ENCODE data around the gene NUMA1. TPM values are rescaled to one million over a fixed set of nuclear protein-coding genes. Genes with fewer than 3 reads are reported as not detected.

NUMA1 gene
- 67.5 and 71.5 TPM in 2 replicates for total RNA-seq (2014; rRNA removed; shearing (Covaris generic))

GRCh38 chr11:72080326-72081183 lies at the start of gene NUMA1, which contains the start of gene LRRC51:
TSS of gene NUMA1 (minus strand) at chr11:72080542. CDS start at chr11:72035943, 44,599 bp downstream.
TSS of gene LRRC51 (plus strand) at chr11:72080850. CDS start at chr11:72089084, 8,234 bp downstream.
- DNase-seq (ENCODE audit: low spot score) = peak; percentile 100

DNA sequence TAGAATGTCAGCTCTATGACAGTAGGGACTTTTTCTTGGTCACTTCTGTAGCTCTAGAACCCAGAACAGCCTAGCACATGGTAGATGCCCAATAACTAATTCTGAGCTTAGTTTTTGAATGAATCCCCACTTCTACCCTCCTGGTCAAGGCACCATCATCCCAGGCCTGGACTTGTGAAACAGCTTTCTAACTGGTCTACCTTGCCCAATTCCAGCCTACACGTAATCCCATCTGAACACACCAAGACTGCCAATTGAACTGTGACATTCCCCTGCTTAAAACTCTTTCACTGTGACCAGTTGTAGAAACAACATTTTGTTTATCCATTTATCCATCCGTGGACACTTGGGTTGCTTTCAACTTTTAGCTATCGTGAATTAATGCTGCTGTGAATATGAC lies 49.0 kb upstream of the NUMA1 start:
- no peak for DNase-seq (ENCODE audit: low spot score)

DNA sequence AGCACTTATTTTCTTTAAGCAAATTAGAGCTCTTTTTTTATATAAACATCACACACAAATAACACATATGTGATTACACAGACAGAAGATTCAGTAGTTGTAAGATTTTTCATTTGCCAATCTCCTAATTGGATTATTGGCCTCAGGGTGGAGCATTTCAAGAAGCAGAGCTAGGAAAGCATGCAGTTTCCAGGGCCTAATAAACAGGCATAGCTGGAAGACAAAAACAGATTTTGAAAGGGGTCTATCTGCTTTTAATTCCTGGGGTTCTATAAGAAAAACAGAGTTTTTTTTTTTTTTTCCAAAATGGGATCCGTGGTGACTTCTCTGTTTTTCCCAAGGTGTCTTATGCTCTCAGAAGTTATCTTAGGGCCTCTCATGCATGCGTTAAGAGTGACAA lies 47.6 kb upstream of the NUMA1 start:
- no peak for DNase-seq (ENCODE audit: low spot score)

DNA sequence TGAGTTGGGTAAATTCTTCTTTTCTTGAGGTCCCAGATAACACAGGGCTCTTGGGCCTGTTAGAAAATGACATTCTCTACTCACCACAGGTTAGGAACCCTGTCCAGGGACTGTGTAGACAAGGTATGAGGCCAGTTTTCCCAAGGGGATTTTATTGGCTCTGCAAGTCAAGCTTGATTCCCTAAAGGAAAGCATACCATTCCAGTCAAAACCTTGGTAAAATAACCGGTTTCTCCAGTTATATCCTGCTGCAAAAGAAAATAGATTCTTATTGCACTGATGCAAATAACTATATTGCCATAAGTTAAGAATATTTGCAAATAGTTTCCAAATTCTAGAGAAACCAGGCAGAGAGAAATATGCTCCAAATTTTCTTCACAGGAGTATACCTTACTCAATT lies 45.6 kb upstream of the NUMA1 start:
- no peak for DNase-seq (ENCODE audit: low spot score)

DNA sequence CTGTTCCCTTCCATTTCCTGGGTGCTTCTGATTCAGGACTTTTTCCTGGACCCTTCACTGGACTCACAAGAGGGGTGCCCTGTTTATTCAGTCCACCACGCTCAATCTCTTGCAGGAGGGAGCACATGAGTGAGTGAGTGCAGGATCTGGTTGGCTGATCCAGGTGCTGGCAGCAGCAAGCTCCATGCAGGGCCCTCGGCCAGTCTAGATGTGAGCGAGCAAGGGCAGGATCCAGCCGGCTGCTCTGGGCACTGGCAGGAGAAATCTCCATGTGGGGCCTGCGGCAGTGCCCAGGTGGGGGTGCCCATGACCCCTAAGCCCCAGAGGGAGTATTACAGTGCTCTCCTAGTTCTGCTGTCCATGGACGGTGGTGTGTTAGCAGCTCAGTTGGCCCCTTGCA lies 43.7 kb upstream of the NUMA1 start:
- no peak for DNase-seq (ENCODE audit: low spot score)

DNA sequence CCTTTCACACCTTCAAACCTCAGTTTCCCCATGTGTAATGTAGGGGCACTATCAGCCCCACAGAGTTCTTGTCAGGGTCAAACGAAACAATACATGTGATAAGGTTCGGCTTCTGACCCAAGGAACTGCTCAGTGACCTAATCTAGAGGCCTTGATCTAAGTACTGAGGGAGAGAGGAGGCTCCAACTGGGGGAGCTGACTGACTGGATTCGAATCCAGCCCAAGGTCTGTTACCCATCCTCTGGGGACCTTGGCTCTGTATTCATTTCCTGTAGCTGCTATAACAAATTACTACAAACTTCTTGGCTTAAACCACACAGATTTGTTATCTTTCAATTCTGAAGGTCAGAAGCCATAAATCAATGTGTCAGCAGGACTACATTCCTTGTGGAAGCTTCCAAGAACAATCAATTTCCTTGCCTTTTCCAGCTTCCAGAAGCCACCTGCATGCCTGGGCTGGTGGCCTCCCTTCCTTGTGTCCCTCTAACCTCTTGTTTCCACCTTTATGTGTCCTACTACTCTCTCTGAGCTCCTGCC lies 42.8 kb upstream of the NUMA1 start:
- no peak for DNase-seq (ENCODE audit: low spot score)

- no peak for DNase-seq (ENCODE audit: low spot score)
Measured at GRCh38 chr11:72122607-72123006, 42.3 kb upstream of the NUMA1 start.

GRCh38 chr11:72120930-72121329 lies 40.6 kb upstream of the NUMA1 start:
- DNase-seq (ENCODE audit: low spot score) = no peak

GRCh38 chr11:72119198-72119597 lies 38.9 kb upstream of the NUMA1 start:
- no peak for DNase-seq (ENCODE audit: low spot score)

DNA sequence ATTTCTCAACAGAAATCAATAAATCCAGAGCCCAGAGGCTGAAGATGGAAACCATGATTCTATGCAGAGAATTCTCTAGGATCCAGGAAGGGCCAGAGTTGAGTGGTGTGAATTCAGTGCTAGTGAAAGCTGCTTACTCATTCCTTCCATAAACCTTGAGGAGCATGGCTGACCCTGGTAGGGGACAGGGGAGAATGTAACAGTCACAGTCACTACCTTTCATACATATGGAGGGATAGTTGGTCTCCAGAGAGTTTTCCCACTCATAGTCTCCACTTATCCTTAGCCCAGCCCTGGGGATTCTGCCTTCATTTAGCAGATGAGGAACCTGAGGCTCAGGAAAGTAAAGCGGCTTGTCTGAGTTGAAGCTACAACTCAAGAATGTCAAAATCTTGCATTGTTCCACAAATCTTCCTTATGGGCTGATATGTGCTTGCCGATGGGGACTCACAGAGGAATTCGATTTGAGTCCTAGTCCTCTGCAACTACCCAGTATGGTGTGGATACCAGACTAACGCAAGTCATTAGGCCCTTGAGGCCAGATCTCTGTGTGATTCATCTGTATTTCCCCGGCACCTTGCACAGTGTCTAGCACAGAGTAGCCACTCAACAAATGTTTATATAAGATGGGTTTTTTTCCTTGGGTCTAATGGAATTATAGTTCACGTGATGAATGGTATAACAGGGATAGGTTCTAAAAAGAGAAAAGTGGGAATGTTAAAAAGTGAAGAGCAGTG lies 35.8 kb upstream of the NUMA1 start:
- no peak for DNase-seq (ENCODE audit: low spot score)

DNA sequence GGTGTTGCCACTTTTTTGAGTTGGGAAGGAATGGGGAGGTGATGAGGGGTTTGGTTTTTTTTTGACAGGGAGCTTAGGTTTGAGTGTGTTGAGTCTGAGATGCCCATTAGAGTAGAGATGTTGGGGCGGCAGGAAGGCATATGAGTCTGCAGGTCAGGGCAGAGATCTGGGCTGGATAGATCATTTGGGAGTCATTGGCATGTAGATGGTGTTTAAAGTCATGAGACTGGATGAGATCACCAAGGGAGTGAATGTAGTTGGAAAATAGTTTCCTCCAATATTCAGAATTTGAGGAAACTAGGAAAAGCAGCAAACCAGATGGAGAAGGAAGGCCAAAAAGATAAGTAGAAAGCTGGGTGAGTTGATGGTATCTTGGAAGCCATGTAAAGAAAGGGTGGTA lies 34.2 kb upstream of the NUMA1 start:
- DNase-seq (ENCODE audit: low spot score) = no peak

DNA sequence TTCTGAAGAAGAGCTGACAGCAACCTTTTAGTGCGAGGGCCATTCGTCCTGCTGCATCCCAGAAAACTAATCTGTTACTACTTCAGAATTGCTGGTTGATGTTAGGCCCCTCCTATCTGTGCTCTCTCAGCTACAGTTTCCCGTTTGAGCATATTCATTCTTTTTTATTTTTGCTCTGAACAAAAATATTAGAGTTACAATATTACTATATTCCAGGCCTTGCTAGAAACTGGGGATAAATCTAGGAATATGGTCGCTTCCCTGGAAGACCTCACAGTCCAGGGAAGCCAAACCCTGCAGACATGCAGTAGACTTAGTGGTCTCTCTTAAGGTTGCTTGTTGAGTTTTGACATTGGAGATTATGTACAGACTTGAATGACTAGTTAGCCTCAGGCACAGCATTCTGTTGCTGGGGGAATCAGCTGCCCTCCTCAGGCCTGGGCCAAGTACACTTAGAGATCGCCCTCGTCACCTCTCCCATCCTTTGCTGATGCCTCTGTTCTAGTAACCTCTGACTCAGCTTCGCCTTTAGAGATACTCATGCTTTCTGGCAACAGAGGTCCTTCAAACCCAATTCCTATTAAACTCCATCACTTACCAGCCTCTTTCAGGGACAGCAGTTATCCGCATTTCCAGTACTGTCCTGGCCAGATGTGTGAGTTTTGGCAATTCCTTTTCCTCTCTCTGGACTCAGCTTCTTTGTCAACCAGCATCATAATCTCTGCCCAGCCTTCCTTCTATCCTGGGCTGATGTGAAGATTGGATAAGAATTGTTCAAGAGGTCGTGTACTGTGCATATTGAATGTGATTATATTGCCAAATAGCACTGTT lies 32.9 kb upstream of the NUMA1 start:
- no peak for DNase-seq (ENCODE audit: low spot score)

DNA sequence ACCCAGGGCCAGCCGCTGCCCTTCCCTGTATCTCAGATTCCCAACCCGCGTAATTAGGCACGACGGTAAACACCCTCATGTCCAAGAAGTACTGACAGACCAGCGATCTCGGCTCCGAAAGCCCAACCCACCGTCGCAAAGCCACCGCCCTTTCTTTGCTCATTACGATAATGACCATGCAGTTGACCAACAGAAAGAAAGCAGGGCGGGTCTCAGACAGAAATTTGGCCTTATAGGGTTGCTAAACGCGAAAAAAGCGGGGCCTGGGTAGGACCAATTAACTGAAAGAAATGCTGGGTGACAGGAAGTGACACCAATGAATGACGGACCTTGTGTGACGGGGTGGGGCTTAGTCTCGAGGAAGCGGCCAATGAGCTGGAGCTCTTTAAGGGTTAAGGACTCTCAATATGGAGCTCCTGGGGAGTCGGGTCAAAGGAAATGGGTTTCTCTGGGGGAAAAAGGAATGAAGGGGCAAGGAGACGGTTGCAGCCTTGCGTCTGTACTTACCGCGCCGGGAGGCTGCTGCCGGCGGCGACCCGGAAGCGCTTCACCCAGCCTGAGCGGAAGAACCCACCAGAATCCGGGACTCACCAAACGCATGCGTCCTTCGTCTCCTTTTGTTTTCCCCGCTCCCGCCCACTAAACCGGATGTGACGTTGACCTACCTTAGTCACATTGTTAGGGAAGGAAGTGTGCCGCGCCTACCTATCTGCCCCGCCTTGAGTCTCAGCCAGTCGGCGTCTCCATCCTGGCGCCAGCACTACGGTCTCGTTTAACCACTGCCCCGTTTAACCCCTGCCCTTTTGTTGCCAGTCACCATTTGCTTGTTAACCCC lies 32.0 kb upstream of the NUMA1 start, which contains the start of gene ANAPC15:
TSS of gene ANAPC15 (minus strand) at position 553 of the 835 bp plus-strand sequence. CDS start 1,419 bp downstream, outside the sequence.
- peak; percentile 99 for DNase-seq (ENCODE audit: low spot score)

- no peak for DNase-seq (ENCODE audit: low spot score)
Measured at GRCh38 chr11:72111300-72112142, 31.2 kb upstream of the NUMA1 start.

- DNase-seq (ENCODE audit: low spot score) = no peak
Measured at GRCh38 chr11:72105888-72106287, 25.5 kb upstream of the NUMA1 start, which contains the start of gene TOMT. TSS of gene TOMT (plus strand) at chr11:72105924. CDS start at chr11:72105952, 28 bp downstream.

DNA sequence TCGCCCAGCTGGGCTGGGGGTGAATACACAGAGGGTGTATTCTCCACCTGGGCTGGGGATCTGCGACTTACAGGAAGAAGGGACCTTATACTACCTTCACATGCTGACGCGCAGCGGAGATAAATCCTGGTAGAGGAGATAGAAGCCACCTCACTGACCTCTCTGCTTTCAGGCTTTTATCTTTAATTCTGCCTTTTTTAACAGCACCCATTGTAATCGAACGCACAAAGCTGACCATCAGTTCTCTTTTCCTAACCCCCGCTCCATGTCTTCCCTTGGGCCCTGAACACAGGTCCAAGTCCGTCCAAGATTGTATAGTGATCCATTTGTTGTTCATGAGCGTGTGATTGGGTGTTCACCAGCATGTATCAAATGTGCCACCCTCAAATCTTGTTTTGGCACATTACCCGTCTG lies 23.4 kb upstream of the NUMA1 start:
- no peak for DNase-seq (ENCODE audit: low spot score)

DNA sequence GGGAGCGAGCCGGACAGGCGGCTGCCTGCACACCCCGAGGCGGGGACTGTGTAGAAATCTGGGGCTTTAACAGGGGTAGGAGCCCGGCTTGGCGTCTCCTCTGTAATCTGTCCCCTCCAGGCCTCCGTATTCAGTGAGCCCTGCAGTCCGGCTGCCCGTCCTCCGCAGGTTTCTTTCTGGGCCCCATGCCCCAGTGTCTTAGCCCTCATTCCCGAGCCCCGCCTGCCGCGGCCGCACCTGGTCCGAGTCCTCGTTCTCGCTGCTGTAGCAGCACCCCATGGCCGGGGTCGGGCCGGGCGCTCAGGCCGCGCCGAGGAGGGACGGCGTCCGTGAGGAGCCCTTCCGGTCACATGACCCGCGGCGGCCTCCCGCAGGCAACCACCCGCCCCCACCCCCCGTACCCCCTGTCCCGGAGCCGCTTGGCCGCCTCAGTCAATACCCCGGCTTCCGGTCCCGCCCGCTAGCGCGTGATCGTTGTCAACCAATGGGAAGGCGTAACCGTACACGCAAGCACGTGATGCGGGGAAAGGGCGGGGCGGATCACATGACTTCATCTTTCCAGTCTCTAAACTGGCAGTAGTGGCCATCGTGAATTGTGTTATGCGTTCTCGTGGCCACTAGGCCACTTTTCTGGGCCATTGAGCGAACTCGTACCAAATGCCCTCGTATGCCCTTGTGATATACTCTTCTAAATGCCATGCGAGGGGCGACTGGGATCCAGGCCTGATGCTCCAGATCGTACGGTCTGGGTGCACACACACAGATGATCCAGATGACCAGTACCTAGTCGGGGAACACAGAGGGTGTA lies 22.8 kb upstream of the NUMA1 start, which contains the start of gene LAMTOR1:
TSS of gene LAMTOR1 (minus strand) at position 352 of the 808 bp plus-strand sequence. CDS start at position 279, 73 bp downstream.
- peak; percentile 99 for DNase-seq (ENCODE audit: low spot score)

DNA sequence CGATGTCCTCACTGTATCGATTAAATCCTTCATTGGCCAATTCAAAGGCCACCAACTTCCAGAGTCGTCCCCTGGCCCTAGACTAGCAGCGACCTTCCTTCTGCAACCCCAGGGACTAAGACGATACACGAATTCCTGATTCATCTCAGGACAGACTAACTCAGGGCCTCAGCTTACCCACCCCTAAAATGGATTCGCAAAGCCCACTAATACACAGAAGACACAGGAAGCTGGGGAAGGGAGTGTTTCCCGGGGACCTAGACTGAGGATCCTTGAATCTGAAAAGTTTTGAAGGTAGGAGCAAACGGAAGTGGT lies 22.2 kb upstream of the NUMA1 start:
- no peak for DNase-seq (ENCODE audit: low spot score)

GRCh38 chr11:72102162-72102561 lies 21.8 kb upstream of the NUMA1 start:
- DNase-seq (ENCODE audit: low spot score) = no peak
